ENCODE data around the gene CCDC187. TPM values are rescaled to one million over a fixed set of nuclear protein-coding genes. Genes with fewer than 3 reads are reported as not detected.

CCDC187 gene
- total RNA-seq, 2 donors from 2014 or later = 1.3 to 2.3 TPM

DNA sequence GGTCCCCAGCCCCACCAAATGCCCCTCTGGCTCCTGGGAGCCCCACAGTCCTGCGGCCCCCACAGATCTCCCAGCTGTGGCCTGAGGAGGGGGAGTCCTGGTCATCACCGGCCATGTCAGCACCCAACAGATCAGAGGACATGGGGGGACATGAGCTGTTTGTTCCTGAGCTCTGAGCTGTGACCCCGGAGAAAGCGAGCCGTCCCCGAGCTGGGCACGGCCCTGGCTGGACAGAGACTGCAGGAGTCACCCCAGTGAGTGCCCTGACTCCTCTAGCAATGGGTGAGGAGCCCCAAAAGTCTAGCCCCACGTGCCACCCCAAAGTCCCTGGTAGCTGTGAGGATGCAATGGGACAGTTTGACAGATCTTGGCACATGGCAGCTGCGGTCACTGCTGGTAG is 25.7 kb downstream of the CCDC187 start:
- H3K36me3 ChIP-seq (replicated peaks in 1 of 2; ENCODE audit: insufficient read depth in 1 of 2, low read depth in 2 of 2) = no peaks in the 10 kb centered on the region
- peaks cover 15% of the 10 kb centered on the region for H3K4me1 ChIP-seq
- DNase-seq = no peak
- no peak for ATAC-seq
- TF ChIP-seq, protein P1, sequence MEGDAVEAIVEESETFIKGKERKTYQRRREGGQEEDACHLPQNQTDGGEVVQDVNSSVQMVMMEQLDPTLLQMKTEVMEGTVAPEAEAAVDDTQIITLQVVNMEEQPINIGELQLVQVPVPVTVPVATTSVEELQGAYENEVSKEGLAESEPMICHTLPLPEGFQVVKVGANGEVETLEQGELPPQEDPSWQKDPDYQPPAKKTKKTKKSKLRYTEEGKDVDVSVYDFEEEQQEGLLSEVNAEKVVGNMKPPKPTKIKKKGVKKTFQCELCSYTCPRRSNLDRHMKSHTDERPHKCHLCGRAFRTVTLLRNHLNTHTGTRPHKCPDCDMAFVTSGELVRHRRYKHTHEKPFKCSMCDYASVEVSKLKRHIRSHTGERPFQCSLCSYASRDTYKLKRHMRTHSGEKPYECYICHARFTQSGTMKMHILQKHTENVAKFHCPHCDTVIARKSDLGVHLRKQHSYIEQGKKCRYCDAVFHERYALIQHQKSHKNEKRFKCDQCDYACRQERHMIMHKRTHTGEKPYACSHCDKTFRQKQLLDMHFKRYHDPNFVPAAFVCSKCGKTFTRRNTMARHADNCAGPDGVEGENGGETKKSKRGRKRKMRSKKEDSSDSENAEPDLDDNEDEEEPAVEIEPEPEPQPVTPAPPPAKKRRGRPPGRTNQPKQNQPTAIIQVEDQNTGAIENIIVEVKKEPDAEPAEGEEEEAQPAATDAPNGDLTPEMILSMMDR (IDR thresholded peaks at IDR 0.05) = no peak
- no peak for TF ChIP-seq POLR2A (IDR thresholded peaks at IDR 0.05)
- H3K4me3 ChIP-seq = no peak overlapping the region
- H3K9me3 ChIP-seq = no peaks in the 10 kb centered on the region
- 91 to 100% methylated on average over 2 to 9 of the region's 9 CpGs for WGBS, 2 donors
- H3K27me3 ChIP-seq = no peaks in the 10 kb centered on the region
- intact Hi-C loops (cut with DNase I) = loop anchor here (5.0 kb wide), 1 partner anchor 101 kb away; no protein-coding TSS in a partner anchor
- H3K27ac ChIP-seq = no peak overlapping the region

DNA sequence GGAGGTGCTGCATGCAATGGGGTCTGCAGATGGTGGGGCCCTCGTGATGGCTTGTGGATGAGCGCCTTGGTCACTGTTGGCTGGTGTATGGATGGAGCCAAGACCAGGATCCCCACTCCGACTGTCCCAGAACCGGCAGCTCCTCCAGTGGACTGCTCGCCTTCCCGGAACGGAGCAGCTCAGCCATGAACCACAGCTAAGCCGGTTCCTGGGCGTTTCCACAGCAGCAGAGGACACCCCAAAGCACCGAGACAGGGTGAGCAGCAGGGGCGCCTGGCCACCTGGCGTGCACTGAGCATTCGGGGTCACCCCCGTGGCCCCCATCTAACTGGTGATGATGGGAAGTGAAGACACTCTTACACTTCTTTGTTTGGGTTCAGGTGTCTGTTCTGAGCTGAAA is 26.1 kb downstream of the CCDC187 start:
- WGBS, 2 donors = 70 to 84% methylated on average over 4 to 14 of the region's 14 CpGs
- no peak for TF ChIP-seq POLR2A (IDR thresholded peaks at IDR 0.05)
- TF ChIP-seq, protein P1 (IDR thresholded peaks at IDR 0.05) = no peak
- H3K9me3 ChIP-seq = no peaks in the 10 kb centered on the region
- H3K27ac ChIP-seq = no peak overlapping the region
- H3K36me3 ChIP-seq (replicated peaks in 1 of 2; ENCODE audit: insufficient read depth in 1 of 2, low read depth in 2 of 2) = no peaks in the 10 kb centered on the region
- DNase-seq = no peak
- no peaks in the 10 kb centered on the region for H3K27me3 ChIP-seq
- H3K4me1 ChIP-seq = peaks cover 10% of the 10 kb centered on the region
- no peak for ATAC-seq
- intact Hi-C loops (cut with DNase I) = loop anchor here (5.0 kb wide), 1 partner anchor 100 kb away; no protein-coding TSS in a partner anchor
- no peak overlapping the region for H3K4me3 ChIP-seq

DNA sequence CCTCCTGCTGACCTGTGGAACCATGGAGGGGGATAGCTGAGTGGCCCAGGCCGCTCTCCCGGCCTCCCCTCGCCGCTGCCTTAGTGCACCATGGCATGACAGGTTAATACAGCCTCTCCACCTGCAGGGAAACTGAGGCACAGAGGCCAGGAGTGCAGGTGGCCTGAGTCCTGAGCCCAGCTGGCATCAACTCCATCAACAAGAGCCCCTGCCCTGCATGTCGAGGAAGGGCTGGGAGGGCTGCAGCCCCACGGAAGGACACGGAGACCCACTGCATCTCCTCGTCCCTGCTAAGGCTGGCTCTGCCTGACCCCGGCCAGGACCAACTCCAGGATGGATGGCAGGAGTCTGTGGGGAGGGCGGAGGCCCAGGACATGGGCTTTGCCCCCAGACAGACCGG is 27.2 kb downstream of the CCDC187 start:
- ATAC-seq (no peak), DNase-seq (no peak)
- intact Hi-C loops (cut with DNase I) = loop anchor here (5.0 kb wide), 1 partner anchor 99 kb away; no protein-coding TSS in a partner anchor
- TF ChIP-seq, protein P1 (IDR thresholded peaks at IDR 0.05) = no peak
- TF ChIP-seq POLR2A (IDR thresholded peaks at IDR 0.05) = no peak
- no peak overlapping the region for H3K4me3 ChIP-seq
- no peaks in the 10 kb centered on the region for H3K9me3 ChIP-seq
- no peaks in the 10 kb centered on the region for H3K36me3 ChIP-seq (replicated peaks in 1 of 2; ENCODE audit: insufficient read depth in 1 of 2, low read depth in 2 of 2)
- WGBS, 2 donors = 70 to 76% methylated on average over 11 of the region's 11 CpGs
- peaks cover under 1% of the 10 kb centered on the region for H3K4me1 ChIP-seq
- H3K27ac ChIP-seq = no peak overlapping the region
- no peaks in the 10 kb centered on the region for H3K27me3 ChIP-seq

DNA sequence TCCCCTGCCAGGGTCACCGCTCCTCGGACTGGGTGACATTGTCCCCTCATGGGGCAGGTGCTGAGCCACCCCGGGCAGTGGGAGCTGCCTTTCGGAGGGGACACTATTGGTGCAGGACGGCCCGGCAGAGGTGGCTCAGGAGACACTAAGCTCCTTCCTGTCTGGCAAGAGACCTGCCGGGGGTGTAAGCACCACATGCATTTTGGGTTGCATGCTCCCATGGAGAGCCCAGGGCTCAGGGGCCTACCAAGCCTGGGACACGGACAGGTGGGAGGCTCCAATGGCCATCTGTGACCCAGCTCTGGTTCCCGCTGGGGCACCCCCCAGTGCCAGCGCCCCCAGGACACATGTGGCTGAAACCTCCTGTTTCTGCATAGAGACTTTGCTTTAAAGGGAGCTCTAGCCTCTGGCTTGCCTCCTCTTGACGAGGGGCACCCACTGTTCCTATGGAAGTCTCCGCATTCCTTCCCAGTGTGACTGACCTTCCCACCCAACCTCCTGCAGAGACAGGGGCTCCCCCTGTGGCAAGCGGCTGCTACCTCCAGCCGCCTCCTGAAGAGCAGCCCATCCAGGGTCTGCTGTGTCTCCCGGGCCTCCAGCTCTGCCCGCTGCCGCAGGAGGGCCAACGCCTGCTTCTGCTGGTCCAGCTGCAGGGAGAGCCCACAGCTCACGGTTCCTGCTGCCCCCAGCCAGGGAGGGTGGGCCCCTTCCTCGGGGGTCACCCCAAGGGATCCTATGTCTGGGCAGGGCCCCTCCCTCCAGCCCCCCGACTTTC is 28.1 kb downstream of the CCDC187 start:
- WGBS, 2 donors = 17 to 68% methylated on average over 1 to 19 of the region's 21 CpGs
- Histone ChIP-seq H3K27me3 (no peaks in the 10 kb centered on the region), H3K27ac (no peak overlapping the region), H3K4me3 (no peak overlapping the region), H3K36me3 (replicated peaks in 1 of 2; ENCODE audit: insufficient read depth in 1 of 2, low read depth in 2 of 2) (no peaks in the 10 kb centered on the region), H3K9me3 (no peaks in the 10 kb centered on the region), H3K4me1 (no peaks in the 10 kb centered on the region)
- ATAC-seq (no peak), DNase-seq (no peak)
- intact Hi-C loops (cut with DNase I) = loop anchor here (5.0 kb wide), 1 partner anchor 99 kb away; no protein-coding TSS in a partner anchor
- TF ChIP-seq POLR2A (IDR thresholded peaks at IDR 0.05) = no peak
- TF ChIP-seq, protein P1 (IDR thresholded peaks at IDR 0.05) = no peak

Data from body of pancreas (tissue), 4 donors.